Measurements from ENCODE around the gene CCDC198. TPM values are rescaled to one million over a fixed set of nuclear protein-coding genes. Genes with fewer than 3 reads are reported as not detected.

The CCDC198 gene
- total RNA-seq = not detected

GRCh38 chr14:57493467-57494181 lies at the start of gene CCDC198:
Gene CCDC198, minus strand, starts transcription at chr14:57493857. Its CDS starts 142 bp downstream, at chr14:57493715.
- peaks cover 5% of the 10 kb centered on the region for H3K27me3 Mint-ChIP-seq (ENCODE audit: low read depth)
- no peak for DNase-seq
- H3K4me1 Mint-ChIP-seq (ENCODE audit: low read depth) = no peaks in the 10 kb centered on the region
- no peak within 1 kb of the TSS for H3K4me3 Mint-ChIP-seq
- no peak for ATAC-seq (replicated peaks in 1 of 2)
- H3K27ac Mint-ChIP-seq = no peak within 1 kb of the TSS
- no peaks in the 10 kb centered on the region for H3K36me3 Mint-ChIP-seq (ENCODE audit: insufficient read depth in 2 of 2)
- no peaks in the 10 kb centered on the region for H3K9me3 Mint-ChIP-seq

- DNase-seq (peak; percentile 3 to 9), ATAC-seq (replicated peaks in 1 of 2) (no peak)
- Mint-ChIP-seq H3K27me3 (ENCODE audit: low read depth) (peaks cover 6% of the 10 kb centered on the region), H3K4me1 (ENCODE audit: low read depth) (no peaks in the 10 kb centered on the region), H3K27ac (no peak overlapping the region), H3K9me3 (no peaks in the 10 kb centered on the region), H3K4me3 (no peak overlapping the region), H3K36me3 (ENCODE audit: insufficient read depth in 2 of 2) (no peaks in the 10 kb centered on the region)
Measured at GRCh38 chr14:57533214-57533613, 39.6 kb upstream of the CCDC198 start.

- peaks cover 2 to 3% of the 10 kb centered on the region in 2 donors for H3K36me3 Mint-ChIP-seq (ENCODE audit: insufficient read depth in 2 of 2)
- H3K9me3 Mint-ChIP-seq = peaks cover 0 to 7% of the 10 kb centered on the region in 2 donors
- no peak overlapping the region for H3K4me3 Mint-ChIP-seq
- no peaks in the 10 kb centered on the region for H3K4me1 Mint-ChIP-seq (ENCODE audit: low read depth)
- DNase-seq (no peak), ATAC-seq (replicated peaks in 1 of 2) (no peak)
- H3K27me3 Mint-ChIP-seq (ENCODE audit: low read depth) = peaks cover 6% of the 10 kb centered on the region
- no peak overlapping the region for H3K27ac Mint-ChIP-seq
Measured at GRCh38 chr14:57530571-57530970, 36.9 kb upstream of the CCDC198 start.

DNA sequence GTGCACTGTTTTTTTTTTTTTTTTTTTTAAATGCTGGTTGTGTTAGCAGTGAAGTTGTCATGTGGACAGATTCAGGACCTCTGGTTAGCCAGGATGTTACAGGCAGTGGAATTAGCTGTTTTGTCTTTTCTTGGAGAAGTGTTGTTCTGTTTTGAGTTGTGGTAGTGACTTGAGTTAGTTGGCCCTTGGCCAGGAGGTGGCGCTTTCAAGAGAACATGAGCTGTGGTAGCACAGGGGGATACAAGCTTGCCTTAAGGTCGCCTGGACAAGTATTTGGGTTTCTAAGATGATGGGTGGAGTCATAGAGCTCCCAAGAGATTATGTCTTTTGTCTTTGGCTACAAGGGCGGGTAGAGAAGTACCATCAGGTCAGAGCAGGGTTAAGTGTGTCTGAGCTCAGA lies 33.3 kb upstream of the CCDC198 start:
- peaks cover 6% of the 10 kb centered on the region for H3K27me3 Mint-ChIP-seq (ENCODE audit: low read depth)
- H3K4me1 Mint-ChIP-seq (ENCODE audit: low read depth) = no peaks in the 10 kb centered on the region
- peaks cover 4 to 10% of the 10 kb centered on the region in 2 donors for H3K36me3 Mint-ChIP-seq (ENCODE audit: insufficient read depth in 2 of 2)
- no peak for ATAC-seq (replicated peaks in 1 of 2)
- no peak for DNase-seq
- H3K4me3 Mint-ChIP-seq = no peak overlapping the region
- H3K9me3 Mint-ChIP-seq = peaks cover 13 to 17% of the 10 kb centered on the region in 2 donors
- peak overlapping the region; percentile 14 for H3K27ac Mint-ChIP-seq

DNA sequence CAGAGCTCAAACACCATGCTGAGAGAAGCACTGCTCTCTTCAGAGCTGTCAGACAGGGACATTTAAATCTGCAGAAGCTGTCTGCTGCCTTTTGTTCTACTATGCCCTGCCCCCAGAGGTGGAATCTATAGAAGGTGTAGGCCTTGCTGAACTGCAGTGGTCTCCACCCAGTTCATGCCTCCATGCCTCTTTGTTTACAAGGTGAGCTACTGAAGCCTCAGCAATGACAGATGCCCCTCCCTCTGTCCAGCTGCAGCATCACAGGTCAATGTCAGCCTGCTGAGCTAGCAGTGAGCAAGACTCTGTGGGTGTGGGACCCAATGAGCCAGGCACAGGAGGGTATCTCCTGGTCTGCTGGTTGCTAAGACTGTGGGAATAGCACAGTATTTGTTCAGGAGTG lies 25.4 kb upstream of the CCDC198 start:
- Mint-ChIP-seq H3K4me1 (ENCODE audit: low read depth) (no peaks in the 10 kb centered on the region), H3K4me3 (no peak overlapping the region), H3K27me3 (ENCODE audit: low read depth) (no peaks in the 10 kb centered on the region), H3K36me3 (ENCODE audit: insufficient read depth in 2 of 2) (peaks cover 9 to 21% of the 10 kb centered on the region in 2 donors), H3K9me3 (peaks cover 24 to 31% of the 10 kb centered on the region in 2 donors), H3K27ac (no peak overlapping the region)
- no peak for ATAC-seq (replicated peaks in 1 of 2)
- no peak for DNase-seq

- peaks cover 14 to 15% of the 10 kb centered on the region in 2 donors for H3K9me3 Mint-ChIP-seq
- ATAC-seq (replicated peaks in 1 of 2) = no peak
- DNase-seq = no peak
- peaks cover 3 to 6% of the 10 kb centered on the region in 2 donors for H3K36me3 Mint-ChIP-seq (ENCODE audit: insufficient read depth in 2 of 2)
- H3K27me3 Mint-ChIP-seq (ENCODE audit: low read depth) = no peaks in the 10 kb centered on the region
- H3K4me3 Mint-ChIP-seq = no peak overlapping the region
- H3K27ac Mint-ChIP-seq = no peak overlapping the region
- H3K4me1 Mint-ChIP-seq (ENCODE audit: low read depth) = no peaks in the 10 kb centered on the region
Measured at GRCh38 chr14:57512220-57512619, 18.6 kb upstream of the CCDC198 start.

DNA sequence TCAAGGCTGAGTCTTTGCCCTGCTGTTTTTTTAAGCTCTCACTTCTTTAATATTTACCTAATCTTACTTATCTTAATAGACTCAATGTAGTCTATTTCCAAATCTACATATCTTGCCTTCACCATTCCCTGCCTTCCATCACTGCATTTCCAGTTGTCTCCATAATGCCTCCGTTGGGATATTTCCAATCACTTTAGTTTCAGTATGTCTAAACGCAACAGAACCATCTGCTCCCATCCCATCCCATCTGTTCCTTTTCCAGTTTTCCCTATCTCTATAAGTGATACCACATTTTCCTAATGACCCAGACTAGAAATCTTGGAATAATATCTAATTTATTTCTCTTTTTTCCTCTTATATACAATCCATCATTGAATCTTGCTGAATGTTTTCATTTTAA lies 15.1 kb upstream of the CCDC198 start:
- Mint-ChIP-seq H3K27me3 (ENCODE audit: low read depth) (no peaks in the 10 kb centered on the region), H3K9me3 (peaks cover under 1 to 3% of the 10 kb centered on the region in 2 donors), H3K4me3 (no peak overlapping the region), H3K36me3 (ENCODE audit: insufficient read depth in 2 of 2) (no peaks in the 10 kb centered on the region), H3K27ac (no peak overlapping the region), H3K4me1 (ENCODE audit: low read depth) (no peaks in the 10 kb centered on the region)
- ATAC-seq (replicated peaks in 1 of 2) = no peak
- DNase-seq = no peak

DNA sequence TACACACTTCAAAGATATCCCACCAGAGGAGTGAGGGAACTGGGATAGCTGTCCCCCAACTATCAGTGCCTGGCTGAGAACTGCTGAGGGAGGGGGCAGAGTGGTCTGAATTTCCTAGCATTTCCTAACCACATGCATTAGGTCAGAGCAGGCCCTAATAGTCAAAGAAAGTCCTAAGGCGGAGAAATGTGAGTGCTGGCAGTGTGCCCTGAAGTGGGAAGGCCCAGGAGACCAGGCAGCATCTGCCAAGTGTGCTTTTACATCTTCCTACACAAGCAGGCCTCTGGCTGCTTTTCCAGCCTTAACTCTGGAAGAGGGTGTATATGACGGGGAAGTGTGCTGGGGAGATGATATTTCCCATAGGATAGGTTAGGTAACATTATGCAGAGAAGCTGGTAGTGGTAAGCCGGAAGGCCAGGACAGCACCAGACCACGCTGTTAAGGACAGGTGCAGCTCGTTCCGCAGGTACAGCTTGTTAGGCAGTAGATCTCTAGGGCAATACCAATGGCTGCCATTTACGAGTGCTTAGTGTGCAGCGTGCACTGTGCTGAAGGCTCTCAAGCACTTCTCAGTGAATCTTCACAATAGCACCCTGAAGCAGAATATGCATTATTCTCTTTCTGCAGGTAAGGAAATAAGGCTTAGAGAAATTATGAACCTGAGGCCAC lies 9.1 kb upstream of the CCDC198 start:
- DNase-seq (no peak), ATAC-seq (replicated peaks in 1 of 2) (no peak)
- H3K4me1 Mint-ChIP-seq (ENCODE audit: low read depth) = no peaks in the 10 kb centered on the region
- H3K27me3 Mint-ChIP-seq (ENCODE audit: low read depth) = no peaks in the 10 kb centered on the region
- H3K9me3 Mint-ChIP-seq = peaks cover 0 to 3% of the 10 kb centered on the region in 2 donors
- H3K36me3 Mint-ChIP-seq (ENCODE audit: insufficient read depth in 2 of 2) = no peaks in the 10 kb centered on the region
- no peak overlapping the region for H3K4me3 Mint-ChIP-seq
- no peak overlapping the region for H3K27ac Mint-ChIP-seq

DNA sequence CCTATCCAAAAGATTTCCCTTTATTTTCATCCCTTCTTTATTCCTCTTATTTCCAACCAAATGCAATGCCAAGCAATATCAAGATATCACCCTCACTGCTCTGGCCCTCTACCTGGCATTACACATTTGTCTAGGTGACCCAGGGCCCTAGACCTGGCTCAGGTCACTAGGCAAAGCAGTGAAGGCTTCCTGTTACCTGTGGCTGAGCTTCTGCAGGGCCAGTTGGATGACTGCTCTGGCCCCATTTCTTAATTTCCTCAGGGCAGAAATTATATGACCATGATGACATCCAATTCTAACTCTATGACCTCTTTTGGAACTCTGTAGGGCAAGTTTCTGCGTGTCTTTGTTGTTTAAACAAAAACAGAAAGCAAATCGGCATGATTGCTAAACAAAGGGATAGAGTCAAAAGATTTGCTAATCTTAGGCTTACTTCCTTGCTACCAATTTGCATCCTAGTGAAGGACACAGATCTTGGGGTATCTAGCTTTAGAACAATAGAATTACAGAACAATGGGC lies 7.4 kb upstream of the CCDC198 start:
- Mint-ChIP-seq H3K4me1 (ENCODE audit: low read depth) (no peaks in the 10 kb centered on the region), H3K27ac (no peak overlapping the region), H3K9me3 (peaks cover 0 to 3% of the 10 kb centered on the region in 2 donors), H3K4me3 (no peak overlapping the region), H3K27me3 (ENCODE audit: low read depth) (no peaks in the 10 kb centered on the region), H3K36me3 (ENCODE audit: insufficient read depth in 2 of 2) (no peaks in the 10 kb centered on the region)
- no peak for DNase-seq
- ATAC-seq (replicated peaks in 1 of 2) = no peak

GRCh38 chr14:57498659-57499058 lies 5.0 kb upstream of the CCDC198 start:
- Mint-ChIP-seq H3K27ac (no peak overlapping the region), H3K36me3 (ENCODE audit: insufficient read depth in 2 of 2) (no peaks in the 10 kb centered on the region), H3K4me3 (no peak overlapping the region), H3K4me1 (ENCODE audit: low read depth) (no peaks in the 10 kb centered on the region), H3K9me3 (peaks cover 0 to 3% of the 10 kb centered on the region in 2 donors), H3K27me3 (ENCODE audit: low read depth) (peaks cover 4% of the 10 kb centered on the region)
- no peak for ATAC-seq (replicated peaks in 1 of 2)
- no peak for DNase-seq

DNA sequence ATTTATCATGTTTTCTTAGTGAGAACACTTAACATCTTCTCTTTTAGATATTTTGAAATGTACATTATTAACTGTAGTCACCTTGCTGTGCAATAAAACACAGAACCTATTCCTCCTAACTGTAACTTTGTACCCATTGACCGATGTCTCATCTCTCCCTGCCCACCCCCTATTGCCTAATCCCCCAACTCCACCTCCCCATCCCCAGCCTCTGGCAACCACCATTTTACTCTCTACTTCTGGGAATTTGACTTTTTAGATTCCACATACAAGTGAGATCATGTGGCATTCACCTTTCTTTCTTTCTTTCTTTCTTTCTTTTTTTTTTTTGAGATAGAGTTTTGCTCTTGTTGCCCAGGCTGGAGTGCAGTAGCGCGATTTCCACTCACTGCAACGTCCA lies 4.4 kb upstream of the CCDC198 start:
- no peak for ATAC-seq (replicated peaks in 1 of 2)
- Mint-ChIP-seq H3K4me3 (no peak overlapping the region), H3K27ac (no peak overlapping the region), H3K36me3 (ENCODE audit: insufficient read depth in 2 of 2) (no peaks in the 10 kb centered on the region), H3K9me3 (peaks cover 0 to 3% of the 10 kb centered on the region in 2 donors), H3K4me1 (ENCODE audit: low read depth) (no peaks in the 10 kb centered on the region), H3K27me3 (ENCODE audit: low read depth) (peaks cover 5% of the 10 kb centered on the region)
- DNase-seq = no peak

GRCh38 chr14:57495416-57495815 lies 1.8 kb upstream of the CCDC198 start:
- no peak overlapping the region for H3K4me3 Mint-ChIP-seq
- H3K27ac Mint-ChIP-seq = no peak overlapping the region
- H3K9me3 Mint-ChIP-seq = peaks cover 0 to 3% of the 10 kb centered on the region in 2 donors
- H3K36me3 Mint-ChIP-seq (ENCODE audit: insufficient read depth in 2 of 2) = no peaks in the 10 kb centered on the region
- no peak for ATAC-seq (replicated peaks in 1 of 2)
- H3K4me1 Mint-ChIP-seq (ENCODE audit: low read depth) = no peaks in the 10 kb centered on the region
- DNase-seq = no peak
- H3K27me3 Mint-ChIP-seq (ENCODE audit: low read depth) = peaks cover 5% of the 10 kb centered on the region

- H3K36me3 Mint-ChIP-seq (ENCODE audit: insufficient read depth in 2 of 2) = no peaks in the 10 kb centered on the region
- no peak for ATAC-seq (replicated peaks in 1 of 2)
- H3K9me3 Mint-ChIP-seq = no peaks in the 10 kb centered on the region
- no peaks in the 10 kb centered on the region for H3K4me1 Mint-ChIP-seq (ENCODE audit: low read depth)
- no peak overlapping the region for H3K27ac Mint-ChIP-seq
- DNase-seq = no peak
- H3K4me3 Mint-ChIP-seq = no peak overlapping the region
- H3K27me3 Mint-ChIP-seq (ENCODE audit: low read depth) = peaks cover 5% of the 10 kb centered on the region
Measured at GRCh38 chr14:57492859-57493258, 798 bp downstream of the CCDC198 start.
